PFSK-1 (cell line): Measurements from ENCODE around the gene EIF3J.

ENCODE experiments used
- POLR2AphosphoS5 ChIP-seq: IDR thresholded peaks from 2 replicates; pipeline ENCODE4 v1.6.1; 2012; ENCODE audit warnings: low read depth, mild to moderate bottlenecking, control low read depth, low read length, moderate library complexity
- REST ChIP-seq, 2 experiments: IDR thresholded peaks; 2 replicates each; pipeline versions ENCODE4 v1.6.1 to v1.8.0; 2011 to 2012; ENCODE audit warnings: low read depth in 2 of 2, low read length in 2 of 2, control low read depth in 1 of 2, inconsistent platforms in 1 of 2, mild to moderate bottlenecking in 1 of 2, moderate library complexity in 1 of 2; ENCODE audit not compliant: insufficient read depth in 1 of 2
- TAF1 ChIP-seq: IDR thresholded peaks from 2 replicates; pipeline ENCODE4 v1.6.1; 2012; ENCODE audit warnings: low read length, control low read depth, borderline replicate concordance; ENCODE audit not compliant: insufficient read depth

- peak; percentile 19; the same call in 1 of the 2 replicates for TF ChIP-seq POLR2AphosphoS5
- TF ChIP-seq TAF1, result no peak
- TF ChIP-seq REST (IDR thresholded peaks at IDR 0.05; ENCODE audit: insufficient read depth in 1 of 2, low read depth in 2 of 2, low read length in 2 of 2), result no peak
Measured at GRCh38 chr15:44568338-44568737, 31.4 kb downstream of the EIF3J start.
